Stimulated activated CD8-positive, alpha-beta memory T cell treated with anti-CD3 and anti-CD28 coated beads, Interleukin-4, amount 100 ng/mL, for 1 hour (primary cell): ENCODE results near the gene CD300E.

Source experiments
- DNase-seq, 2 donors: peaks; one replicate each; pipeline ENCODE4 v3.0.0-alpha.2; 2020; ENCODE audit warnings: low read depth in 2 of 2, low spot score in 1 of 2

Gene CD300E

GRCh38 chr17:74566132-74566753 is 57.3 kb downstream of the CD300E start:
- no peak for DNase-seq

GRCh38 chr17:74565126-74565525 is 58.4 kb downstream of the CD300E start:
- DNase-seq = no peak

- no peak for DNase-seq
Observed at GRCh38 chr17:74563358-74563757, 60.2 kb downstream of the CD300E start.

- DNase-seq = no peak
Observed at GRCh38 chr17:74561586-74561985, 62.0 kb downstream of the CD300E start.
